Prostate gland (tissue), 2 donors: ENCODE data around the gene CNIH1.

ENCODE experiments used
- POLR2A ChIP-seq: fragments of 450-650 bp; IDR thresholded peaks from one replicate; pipeline ENCODE4 v1.6.1; 2016; ENCODE audit warnings: antibody characterized with exemption, mild to moderate bottlenecking
- TF ChIP-seq, protein P1 (sequence below), 4 experiments: fragments of 200-600 bp in 2 of 4; fragments of 450-650 bp in 2 of 4; sonication (generic) in 2 of 4; IDR thresholded peaks; 1 replicate in 3 of 4; 2 replicates in 1 of 4; pipeline ENCODE4 v1.5.1; 2016 to 2019; ENCODE audit warnings: antibody characterized with exemption in 4 of 4, mild to moderate bottlenecking in 2 of 4, moderate library complexity in 2 of 4

DNA sequence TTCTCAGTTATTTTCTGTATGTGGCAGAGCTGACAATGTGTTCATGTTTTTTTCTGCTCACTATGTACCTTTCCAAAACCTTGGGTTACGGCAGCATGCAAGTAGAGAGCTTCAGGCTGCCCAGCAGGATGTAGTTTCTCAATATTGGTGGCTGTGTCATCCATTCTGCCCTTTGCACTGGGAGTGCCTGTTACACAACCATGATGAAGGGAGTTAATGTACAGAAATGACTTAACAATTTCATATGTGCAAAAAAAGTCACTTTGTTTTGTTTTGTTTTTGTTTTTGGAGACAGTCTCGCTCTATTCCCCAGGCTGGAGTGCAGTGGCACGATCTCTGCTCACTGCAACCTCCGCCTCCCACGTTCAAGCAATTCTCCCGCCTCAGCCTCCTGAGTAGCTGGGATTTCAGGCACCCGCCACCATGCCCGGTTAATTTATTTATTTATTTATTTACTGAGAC, 6.1 kb upstream of the CNIH1 start:
- TF ChIP-seq, protein P1, sequence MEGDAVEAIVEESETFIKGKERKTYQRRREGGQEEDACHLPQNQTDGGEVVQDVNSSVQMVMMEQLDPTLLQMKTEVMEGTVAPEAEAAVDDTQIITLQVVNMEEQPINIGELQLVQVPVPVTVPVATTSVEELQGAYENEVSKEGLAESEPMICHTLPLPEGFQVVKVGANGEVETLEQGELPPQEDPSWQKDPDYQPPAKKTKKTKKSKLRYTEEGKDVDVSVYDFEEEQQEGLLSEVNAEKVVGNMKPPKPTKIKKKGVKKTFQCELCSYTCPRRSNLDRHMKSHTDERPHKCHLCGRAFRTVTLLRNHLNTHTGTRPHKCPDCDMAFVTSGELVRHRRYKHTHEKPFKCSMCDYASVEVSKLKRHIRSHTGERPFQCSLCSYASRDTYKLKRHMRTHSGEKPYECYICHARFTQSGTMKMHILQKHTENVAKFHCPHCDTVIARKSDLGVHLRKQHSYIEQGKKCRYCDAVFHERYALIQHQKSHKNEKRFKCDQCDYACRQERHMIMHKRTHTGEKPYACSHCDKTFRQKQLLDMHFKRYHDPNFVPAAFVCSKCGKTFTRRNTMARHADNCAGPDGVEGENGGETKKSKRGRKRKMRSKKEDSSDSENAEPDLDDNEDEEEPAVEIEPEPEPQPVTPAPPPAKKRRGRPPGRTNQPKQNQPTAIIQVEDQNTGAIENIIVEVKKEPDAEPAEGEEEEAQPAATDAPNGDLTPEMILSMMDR (IDR thresholded peaks at IDR 0.05) = no peak
- TF ChIP-seq POLR2A = no peak
